Measurements from ENCODE around the gene ADAMTS3.

Gene ADAMTS3

DNA sequence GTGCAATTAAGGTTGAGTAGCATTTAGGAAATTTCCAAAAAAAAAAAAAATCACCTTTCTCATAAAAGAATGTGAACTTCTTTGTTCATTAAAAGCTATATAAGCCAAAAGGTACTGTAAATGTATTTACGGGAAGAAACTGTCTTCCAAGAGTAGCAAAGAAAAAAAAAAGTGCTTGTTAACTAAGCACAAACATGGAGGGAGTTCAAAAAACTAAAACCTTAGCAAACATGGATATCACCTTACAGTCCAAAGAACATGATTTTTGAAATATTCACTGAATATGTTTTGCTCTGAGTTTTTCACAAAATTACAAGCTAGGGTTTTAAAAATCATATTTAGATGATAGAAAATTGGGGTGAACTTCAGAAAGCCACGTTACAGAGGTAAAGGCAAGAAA lies 217.5 kb downstream of the ADAMTS3 start:
- DNase-seq (ENCODE audit: low read depth, low spot score) = no peak

- no peak for DNase-seq (ENCODE audit: low read depth, low spot score)
Measured at GRCh38 chr4:72348701-72349100, 220.3 kb downstream of the ADAMTS3 start.

DNA sequence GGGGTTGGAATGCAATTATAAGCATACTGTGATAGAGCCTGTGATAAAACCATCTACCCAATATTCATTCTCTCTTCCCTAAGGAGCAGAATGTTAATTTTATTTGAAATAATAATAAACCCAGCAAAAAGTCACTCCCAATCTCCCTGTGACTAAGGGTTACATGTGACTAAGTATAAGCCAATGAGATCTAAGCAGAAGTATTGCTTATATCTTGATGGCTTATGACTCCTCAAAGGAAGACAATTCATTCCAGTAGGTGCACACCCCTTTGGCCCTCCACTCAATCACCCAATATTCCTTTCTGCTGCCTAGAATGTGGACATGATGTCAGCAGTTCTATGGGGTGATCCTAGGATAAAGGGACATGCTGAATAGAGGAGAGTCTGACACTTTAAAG lies 224.6 kb downstream of the ADAMTS3 start:
- DNase-seq (ENCODE audit: low read depth, low spot score) = no peak

GRCh38 chr4:72341432-72341820 lies 227.6 kb downstream of the ADAMTS3 start:
- no peak for DNase-seq (ENCODE audit: low read depth, low spot score)

DNA sequence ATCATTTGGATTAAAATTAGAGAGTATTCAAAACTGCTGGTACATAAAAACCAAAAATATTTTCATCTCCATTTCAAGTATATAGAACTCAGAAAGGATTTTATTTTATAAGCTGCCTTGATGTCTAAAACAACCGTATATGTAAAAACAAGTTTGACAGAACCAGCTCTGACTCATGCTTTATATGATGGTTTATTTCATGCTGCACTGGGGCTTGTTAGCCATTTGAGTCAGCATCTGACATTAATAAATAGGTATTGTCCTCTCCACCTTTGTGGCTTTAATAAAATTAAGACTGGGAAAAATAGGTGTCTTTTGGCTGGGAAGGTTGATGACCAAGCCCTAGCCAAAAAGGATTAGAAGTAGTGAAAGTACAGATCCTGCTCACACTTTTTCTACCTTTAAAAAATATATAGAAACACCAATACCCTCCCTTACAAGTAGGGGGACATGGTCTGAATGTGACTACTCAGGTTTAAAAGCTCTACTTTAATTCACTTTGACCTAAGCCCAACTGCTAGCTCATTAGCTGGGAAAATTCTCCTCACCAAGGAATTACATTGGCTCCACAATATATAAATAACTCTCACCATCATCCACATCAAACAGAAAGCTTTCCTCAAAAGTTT lies 228.1 kb downstream of the ADAMTS3 start:
- DNase-seq (ENCODE audit: low read depth, low spot score) = no peak

DNA sequence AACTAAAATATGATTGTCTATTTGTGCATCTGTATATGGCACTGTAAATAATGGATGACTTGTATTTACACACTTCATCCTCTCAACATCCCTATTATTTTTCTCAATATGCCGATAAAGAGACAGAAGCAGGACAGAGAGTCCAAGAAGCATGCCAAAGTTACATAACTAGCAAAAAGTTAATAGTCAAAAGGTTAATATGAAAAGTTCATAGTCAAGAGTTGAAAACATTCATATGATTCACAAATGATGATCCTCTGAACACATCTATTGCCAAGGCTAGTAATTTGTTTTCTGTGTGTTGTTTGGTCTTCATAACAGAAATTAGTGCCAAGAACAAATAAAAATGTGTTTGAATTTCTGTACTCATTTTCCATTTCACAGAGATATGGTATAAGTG lies 231.0 kb downstream of the ADAMTS3 start:
- no peak for DNase-seq (ENCODE audit: low read depth, low spot score)

DNA sequence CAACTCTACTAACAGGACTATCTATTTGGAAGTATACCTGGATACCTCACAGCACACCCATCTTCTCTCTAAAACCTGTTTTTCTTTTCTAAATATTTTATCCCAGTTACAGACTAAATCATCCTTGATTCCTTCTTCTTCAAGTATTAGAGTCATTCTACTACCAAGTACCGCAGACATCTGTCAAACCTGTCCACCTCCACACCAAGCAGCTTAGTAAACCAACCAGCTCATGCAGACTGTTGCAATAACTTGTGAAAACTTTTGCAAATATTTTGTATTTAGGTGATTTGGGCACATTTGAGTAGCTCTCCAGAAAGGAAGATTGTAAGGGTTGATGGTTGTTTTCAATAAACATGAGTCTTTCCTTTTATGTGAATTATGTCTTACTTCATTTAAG lies 238.6 kb downstream of the ADAMTS3 start:
- DNase-seq (ENCODE audit: low read depth, low spot score) = no peak

DNA sequence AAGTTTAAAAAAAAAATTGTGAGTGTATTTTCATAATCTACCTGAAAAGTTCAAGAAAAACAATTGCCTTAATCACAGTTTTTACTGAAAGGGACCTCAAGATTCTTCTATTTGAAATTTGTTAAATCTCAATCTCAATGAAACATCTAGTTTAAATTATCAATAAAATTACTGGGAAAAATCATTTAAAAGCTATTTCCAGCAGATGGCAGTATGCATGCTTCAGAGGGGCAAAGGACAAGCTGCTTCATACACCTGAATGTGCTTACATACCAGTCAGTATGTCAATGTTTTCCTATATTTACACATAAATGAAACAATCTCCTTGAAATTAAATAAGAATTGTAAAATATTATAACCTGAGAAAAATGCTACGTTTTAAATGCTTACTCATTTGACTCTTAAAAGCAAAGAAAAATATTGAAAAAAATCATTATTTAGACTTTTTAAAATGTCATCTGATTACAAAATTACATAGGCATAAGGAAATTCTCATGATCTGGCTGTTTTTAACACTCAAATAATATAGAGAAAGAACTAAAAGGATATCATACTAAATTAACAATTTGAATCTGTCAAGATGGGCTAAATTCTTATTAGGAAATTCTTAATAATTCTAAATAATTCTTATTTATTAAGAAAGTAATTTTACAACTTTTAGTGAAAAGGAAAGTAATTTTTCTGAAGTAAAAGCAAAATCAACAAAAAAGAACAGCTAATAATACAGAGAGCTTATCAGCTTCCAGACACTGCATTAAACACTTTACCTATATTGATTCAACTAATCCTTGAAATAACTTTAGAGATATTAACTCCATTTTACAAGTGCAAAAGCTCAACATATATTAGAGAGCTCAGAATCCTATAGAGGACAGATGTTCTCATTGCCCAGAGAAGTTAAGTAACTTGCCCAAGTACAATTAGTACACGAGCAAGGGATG lies 242.1 kb downstream of the ADAMTS3 start:
- no peak for DNase-seq (ENCODE audit: low read depth, low spot score)

GRCh38 chr4:72325215-72325614 lies 243.8 kb downstream of the ADAMTS3 start:
- no peak for DNase-seq (ENCODE audit: low read depth, low spot score)

DNA sequence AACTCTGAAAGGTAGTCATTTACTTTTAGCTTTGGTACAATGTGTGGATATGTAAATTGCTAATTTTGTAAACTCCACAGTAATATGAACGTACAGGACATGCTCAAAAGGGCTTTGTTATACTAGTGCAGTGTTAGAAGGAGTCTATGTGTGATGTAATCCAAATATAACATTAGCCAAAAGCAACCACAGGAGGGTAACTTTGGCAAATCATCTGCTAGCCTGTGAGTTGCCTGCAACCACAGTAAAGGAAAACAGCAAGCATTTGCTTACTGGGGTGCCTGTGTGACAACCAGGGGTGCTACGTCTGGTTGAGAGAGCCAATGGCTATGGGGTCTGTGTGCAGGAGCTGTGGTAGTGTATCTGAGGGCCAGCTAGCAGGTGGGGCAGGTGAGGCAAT lies 245.8 kb downstream of the ADAMTS3 start:
- DNase-seq (ENCODE audit: low read depth, low spot score) = no peak

GRCh38 chr4:72320223-72320948 lies 248.6 kb downstream of the ADAMTS3 start:
- no peak for DNase-seq (ENCODE audit: low read depth, low spot score)

GRCh38 chr4:72319601-72320021 lies 249.4 kb downstream of the ADAMTS3 start:
- no peak for DNase-seq (ENCODE audit: low read depth, low spot score)

- no peak for DNase-seq (ENCODE audit: low read depth, low spot score)
Measured at GRCh38 chr4:72318421-72319170, 250.4 kb downstream of the ADAMTS3 start.

DNA sequence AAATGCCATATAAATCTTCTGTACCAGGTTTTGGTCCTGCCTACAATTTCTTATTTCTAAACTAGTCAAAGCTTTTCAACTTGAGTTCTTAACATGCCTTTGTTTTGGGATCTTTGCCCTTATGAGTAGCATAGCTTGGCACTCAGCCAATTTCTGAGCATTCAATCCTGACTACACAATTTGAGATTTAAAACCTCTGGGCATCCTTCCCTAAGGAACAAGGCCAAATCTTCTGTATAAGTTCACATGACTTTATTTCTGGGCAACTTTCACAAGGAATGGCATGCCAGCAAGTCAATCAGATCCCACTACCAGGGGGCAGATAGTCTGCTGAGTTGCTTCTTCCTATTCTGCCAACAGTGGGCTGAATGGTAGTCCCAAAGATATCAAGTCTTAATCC lies 254.2 kb downstream of the ADAMTS3 start:
- DNase-seq (ENCODE audit: low read depth, low spot score) = no peak

GRCh38 chr4:72313121-72313520 lies 255.9 kb downstream of the ADAMTS3 start:
- DNase-seq (ENCODE audit: low read depth, low spot score) = no peak

DNA sequence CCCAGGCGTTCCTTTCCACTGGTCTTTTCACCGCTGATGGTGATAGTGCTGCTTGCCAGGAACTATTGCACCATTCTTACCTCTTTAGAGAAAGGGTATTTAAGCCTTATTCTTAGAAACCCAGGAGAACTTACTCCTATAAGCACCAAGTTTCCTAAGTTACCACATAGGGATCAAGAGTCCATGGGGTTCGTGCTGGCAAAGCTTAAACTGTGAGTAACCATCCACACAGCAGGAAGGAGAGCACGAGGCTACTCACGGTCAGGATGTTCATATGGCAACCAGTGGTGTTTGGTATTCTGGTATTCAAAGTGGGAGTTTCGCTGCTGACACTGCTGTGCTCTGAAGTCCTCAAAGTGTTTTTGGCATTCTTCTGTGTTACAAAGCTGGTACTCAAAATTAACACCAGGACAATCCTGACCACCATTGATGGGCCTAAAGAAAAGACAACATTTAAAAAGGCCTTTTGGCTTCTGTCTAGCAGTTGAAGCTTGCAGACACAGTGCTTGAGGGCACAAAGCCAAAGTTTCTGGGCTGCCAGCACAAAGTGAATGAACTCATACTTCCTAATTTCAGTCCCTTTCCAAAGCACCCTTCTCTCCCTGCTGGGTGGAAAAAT lies 256.9 kb downstream of the ADAMTS3 start:
- DNase-seq (ENCODE audit: low read depth, low spot score) = peak; percentile 69

GRCh38 chr4:72311291-72311690 lies 257.7 kb downstream of the ADAMTS3 start:
- DNase-seq (ENCODE audit: low read depth, low spot score) = no peak

- DNase-seq (ENCODE audit: low read depth, low spot score) = no peak
Measured at GRCh38 chr4:72305620-72306019, 263.4 kb downstream of the ADAMTS3 start.

- DNase-seq (ENCODE audit: low read depth, low spot score) = no peak
Measured at GRCh38 chr4:72305080-72305479, 263.9 kb downstream of the ADAMTS3 start.

DNA sequence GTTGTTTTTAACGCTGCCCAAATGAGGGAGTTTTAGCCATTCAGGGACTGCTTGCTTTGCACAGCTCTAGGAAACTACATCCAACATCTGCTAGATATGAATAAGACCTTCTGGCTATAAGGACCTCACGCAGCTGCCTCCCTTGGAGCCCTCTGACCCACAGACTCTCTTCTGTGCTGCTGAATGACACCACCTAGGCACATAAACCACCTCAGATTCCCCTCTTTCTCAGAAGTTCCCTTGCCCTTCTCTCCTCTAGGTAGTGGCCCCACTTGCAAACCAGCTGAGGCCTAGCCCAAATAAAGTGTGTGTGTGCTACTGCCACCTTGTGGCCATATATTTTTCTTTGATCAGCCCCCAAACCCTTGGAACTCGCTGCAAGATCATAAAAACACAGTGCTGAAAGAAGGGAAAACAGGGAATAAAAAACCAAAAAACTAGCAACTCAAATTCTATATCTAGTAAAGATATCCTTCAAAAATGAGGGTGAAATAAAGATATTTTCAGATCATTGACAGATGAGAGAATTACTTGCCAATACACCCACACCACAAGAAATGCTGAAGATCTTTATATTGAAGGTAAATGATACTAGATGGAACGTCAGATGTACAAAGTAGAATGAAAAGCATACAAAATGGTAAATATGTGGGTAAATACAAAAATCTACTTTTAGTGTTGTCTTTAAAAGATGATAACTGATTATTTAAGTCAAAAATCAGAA lies 265.9 kb downstream of the ADAMTS3 start:
- DNase-seq (ENCODE audit: low read depth, low spot score) = peak; percentile 35

DNA sequence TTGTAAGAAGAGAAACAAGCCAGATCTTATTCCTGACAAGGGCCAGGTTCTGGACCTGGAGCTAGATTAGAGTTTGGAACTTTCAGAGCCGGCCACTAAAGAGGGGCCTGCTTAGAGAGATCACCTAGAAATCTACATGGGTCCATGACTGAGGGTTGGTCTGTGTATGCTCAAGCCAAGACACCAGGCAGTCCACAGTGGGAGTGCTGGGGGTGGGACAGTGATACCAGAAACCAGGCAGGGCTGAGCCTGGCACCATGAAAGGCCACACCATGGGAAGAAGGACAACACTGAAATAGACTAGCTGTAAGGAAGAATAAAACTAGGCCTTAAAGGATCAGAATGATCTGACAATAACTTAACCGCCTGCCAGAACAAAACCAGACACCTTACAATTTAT lies 267.3 kb downstream of the ADAMTS3 start:
- no peak for DNase-seq (ENCODE audit: low read depth, low spot score)

Data from iPS DF 19.7 (cell line).